Activated CD8-positive, alpha-beta memory T cell treated with anti-CD3 and anti-CD28 coated beads, Interleukin-2, amount 50 U/mL, for 48 hours (primary cell): Measurements from ENCODE around the gene TOP3B.

Experiments used
- DNase-seq: peaks from one replicate; pipeline ENCODE4 v3.0.0-alpha.2; 2020

The TOP3B gene

DNA sequence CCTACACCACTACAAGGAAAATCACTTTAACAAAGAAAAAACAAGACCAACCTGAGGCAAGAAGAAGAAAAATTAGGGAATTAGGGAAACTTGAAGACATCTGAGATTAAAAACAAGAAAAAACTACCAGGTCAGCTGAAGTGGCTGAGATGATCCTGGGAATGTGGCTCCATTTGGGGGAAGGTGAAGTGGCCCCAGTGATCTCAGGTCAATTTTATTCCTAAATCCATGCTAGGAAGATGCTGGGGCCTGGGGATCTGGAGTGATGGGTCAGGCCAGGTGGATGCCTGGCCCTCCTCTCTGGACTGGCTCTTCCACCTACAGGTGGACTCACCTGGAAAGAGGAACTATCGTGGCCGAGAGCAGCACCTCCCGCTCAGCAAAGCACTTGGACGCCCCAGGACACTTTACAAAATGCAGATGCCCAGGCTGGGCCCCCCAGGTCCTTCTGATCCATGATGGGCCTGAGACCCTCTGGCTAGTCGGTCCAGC, 6.7 kb downstream of the TOP3B start:
- no peak for DNase-seq

DNA sequence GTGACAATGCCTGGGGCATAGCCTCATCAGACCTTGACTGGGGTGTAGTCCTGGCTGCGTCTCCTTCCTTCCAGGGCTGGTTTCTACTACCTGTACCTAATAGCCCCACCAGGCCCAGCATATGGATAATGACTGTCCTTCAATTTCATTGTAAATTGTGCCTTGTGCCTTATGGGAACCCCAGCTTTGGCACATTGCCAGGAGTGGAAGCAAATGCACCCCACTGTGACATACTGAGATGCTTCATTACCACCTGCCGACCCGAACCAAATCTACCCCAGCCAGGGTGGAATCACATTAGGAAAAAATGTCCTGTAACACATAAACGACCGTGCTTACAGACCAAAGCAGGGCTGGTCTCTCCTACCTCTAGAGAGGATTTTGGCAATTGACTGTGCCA, 7.3 kb downstream of the TOP3B start:
- no peak for DNase-seq

DNA sequence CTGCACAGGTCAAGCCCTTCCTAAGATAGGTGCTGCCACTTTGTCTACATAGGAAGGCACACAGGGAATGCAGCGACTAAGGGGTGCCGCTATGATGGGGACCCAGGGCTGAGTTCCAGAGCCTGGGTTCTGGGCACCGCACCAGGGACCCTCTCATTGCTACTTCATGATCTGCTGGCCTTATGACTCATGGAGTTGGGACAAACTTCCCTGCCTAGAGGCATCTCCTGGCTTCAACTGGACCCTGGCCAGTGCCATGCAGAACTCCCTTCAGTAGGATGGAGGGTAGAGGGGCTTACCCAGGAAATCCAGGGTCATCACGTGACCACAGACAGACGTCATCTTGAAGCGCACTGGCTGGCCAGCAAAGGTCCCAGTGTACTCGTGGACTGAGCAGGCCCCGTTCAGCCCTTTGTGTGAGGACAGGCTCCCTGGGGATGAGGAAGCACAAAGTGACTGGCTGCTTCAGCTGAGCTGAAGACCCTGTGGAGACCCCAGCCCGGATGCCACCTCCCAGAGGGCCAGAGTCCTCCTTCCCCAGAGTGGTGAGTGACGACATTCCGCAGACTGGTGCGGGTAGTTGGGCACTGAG, 8.4 kb downstream of the TOP3B start:
- no peak for DNase-seq

DNA sequence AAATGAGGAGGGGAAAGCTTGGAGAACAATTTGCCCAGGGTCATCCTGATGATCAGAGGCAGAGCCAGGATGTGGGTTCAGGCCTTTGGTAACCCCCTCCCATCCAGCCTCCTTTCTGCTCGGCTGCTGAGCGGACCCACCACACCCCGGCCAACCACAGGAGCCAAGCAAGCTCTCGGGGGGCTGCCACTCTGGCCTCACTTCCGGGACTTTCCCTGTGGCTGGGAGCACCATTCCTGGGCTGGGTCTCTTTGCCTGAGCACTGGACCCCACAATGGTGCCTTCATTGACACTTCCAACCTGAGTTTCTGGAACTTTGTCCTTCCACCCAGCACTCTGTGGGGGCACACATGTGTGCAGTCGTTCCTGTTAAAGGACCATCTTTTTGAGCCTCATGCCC, 9.8 kb downstream of the TOP3B start:
- no peak for DNase-seq

DNA sequence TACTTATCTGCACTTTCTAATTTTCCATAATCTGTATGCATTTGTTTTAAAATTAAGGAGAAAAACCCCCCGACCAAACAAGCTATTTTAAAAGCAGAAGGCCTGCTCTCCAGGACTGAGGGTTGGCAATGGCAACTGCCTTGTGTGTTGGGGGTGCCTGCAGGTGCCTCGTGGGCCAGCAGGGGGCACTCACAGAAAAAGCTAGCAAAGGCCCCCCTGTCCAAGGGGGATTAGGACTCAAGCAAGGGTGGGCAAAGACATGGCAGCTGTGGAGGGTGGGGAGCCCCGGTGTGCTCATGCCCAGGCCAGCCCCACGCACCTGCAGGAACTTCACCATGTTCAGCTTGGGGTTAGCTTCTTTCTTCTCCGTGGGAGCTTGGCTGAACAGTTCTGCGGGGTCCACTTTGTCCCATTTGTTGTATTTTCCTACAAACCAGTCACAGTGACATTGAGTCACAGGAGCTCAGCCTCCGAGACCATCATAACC, 10.3 kb downstream of the TOP3B start:
- DNase-seq = peak; percentile 81

DNA sequence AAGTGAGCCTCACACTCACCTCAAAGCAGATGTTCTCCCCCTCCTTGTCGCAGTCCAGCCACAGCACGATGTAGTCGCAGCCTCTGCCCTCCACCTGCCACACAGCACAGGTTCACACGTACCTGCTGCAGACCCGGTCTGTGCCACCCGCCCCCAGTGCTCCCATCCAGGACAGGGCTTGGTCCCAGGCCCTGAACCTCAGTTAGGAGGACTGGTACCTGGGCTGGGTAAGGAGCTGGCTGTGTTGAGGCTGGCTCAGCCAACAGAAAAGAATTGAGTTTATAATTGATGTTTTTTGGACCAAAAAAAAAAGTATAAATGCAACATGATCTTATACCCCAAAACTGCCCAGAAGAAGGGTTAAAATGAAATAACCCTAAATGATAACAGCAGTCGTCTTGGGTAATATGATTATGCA, 10.7 kb downstream of the TOP3B start:
- no peak for DNase-seq

DNA sequence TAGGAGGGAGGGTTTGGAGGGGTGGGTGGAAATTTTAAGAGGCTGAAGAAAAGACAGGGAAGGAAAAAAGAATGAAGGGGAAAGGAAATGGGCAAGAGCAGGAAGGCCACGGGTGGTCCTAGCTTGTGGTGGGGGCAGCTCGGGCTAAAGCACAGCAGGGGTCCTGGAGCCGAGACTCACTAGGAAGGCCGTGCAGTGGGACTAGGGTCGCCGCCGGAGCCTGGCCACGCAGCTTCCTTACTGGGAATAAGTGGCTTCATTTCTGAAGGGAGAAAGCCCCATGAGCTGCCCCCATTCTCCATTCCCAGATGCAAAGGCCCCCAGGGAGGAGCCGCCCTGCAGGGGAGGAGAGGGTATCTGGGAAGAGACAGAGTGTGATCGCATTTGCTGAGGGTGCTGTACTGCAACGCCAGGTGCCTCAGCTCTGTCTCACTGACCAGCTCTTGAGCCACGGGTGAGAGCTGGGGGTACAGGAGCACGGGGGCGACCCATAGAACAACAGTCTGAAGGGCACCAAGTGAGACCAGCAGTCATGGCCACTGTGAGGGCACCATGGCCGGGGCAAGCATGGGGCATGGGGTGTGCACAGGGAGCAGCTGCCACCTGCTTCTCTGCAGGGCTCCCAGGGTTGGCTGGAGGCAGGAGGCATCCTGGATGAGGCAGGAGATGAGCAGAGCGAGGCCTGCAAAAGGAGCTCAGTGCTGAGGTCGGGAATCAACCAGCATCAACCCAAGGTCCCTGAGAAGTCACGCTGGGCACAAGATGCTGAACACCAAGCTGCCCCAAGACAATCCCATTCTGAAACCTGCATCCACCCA, 11.6 kb downstream of the TOP3B start:
- DNase-seq = no peak

DNA sequence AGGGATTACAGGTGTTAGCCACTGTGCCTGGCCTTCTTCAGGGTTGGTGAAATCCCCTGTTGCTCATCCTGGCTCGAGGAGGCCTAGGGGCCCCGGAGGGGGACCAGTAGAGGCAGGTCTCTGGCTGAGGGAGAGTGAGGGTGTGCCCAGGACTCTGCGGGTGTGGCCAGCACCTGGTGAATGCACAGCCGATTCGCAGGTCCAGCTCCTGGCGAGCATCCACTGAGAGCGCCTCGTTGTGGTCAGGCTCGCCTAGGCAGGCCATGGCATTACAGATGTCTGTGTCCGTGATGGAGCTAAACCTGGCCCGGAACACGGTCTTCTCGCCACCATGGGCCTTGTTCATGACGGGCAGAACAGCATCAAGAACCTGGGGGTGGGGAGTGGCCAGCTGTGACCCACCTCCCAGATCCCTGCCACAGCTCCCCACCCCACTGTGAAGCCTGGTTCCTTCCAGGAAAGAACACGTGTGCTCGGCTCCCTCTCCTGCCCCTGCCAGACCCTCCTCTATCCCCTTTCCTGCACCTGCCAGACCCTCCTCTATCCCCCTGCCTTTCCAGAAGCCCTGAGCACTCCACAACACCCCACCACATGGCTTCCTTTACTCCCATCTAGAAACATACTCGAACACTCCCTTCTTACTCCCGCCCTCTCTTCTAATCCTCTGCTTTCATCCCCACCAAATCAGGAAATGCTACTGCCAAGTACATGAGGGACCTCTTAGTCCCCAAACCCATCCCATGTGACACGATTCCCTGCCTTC, 12.4 kb downstream of the TOP3B start:
- no peak for DNase-seq

DNA sequence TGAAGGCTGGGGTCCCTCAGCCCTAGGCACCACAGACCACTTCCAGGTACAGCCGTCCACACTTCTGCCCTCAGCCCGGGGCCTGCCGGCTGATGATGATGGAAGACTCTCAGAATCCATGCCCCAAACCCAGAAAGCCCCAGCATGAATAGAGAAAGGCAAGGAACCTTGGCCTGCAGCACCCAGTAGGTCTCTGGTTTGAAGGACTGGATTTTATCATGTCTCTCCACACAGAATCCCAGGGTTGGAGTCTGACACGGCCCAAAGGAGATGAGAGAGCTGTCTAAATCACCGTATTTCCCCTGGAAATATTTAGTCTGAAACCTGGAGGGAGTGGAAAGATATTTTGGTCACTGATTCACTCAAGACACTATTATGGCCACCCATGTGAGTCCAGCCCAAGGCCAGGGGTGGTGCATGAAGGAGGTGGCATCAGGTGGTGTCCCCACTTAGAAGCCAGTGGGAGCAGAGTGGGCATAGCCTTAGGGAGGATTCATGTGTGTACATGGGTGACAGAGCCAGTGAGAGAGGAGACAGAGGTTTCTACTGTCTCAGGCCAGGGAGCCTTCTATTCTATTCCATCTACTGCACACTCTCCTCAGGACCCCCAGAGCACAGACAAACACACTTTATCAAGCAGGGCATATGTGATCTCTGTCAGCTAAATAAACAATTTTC, 14.0 kb downstream of the TOP3B start:
- no peak for DNase-seq

DNA sequence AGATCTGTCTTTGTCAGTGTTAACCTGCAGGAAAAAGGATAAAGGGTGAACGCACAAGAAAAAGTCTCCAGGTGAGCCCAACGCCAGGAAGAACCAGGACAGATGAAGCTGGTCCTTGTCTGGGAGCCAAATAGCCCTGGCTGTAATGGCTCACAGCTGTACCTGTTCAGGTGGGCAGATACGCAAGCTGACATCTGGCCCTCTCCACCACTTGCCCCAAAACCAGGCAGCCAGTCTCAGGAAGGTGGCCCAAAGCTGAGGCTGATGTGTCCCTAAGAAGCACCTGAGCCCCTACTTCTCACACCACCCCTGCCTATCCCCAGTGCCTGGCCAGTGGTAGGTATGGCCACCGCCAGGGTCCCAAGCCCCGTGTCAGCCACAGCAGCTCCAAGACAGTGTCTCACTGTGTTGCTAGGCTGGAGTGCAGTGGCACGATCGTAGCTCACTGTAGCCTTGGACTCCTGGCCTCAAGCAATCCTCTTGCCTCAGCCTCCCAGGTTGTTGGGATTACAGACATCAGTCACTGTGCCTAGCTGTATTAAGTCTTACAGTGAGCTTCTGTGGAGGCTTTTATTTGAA, 14.8 kb downstream of the TOP3B start:
- no peak for DNase-seq

DNA sequence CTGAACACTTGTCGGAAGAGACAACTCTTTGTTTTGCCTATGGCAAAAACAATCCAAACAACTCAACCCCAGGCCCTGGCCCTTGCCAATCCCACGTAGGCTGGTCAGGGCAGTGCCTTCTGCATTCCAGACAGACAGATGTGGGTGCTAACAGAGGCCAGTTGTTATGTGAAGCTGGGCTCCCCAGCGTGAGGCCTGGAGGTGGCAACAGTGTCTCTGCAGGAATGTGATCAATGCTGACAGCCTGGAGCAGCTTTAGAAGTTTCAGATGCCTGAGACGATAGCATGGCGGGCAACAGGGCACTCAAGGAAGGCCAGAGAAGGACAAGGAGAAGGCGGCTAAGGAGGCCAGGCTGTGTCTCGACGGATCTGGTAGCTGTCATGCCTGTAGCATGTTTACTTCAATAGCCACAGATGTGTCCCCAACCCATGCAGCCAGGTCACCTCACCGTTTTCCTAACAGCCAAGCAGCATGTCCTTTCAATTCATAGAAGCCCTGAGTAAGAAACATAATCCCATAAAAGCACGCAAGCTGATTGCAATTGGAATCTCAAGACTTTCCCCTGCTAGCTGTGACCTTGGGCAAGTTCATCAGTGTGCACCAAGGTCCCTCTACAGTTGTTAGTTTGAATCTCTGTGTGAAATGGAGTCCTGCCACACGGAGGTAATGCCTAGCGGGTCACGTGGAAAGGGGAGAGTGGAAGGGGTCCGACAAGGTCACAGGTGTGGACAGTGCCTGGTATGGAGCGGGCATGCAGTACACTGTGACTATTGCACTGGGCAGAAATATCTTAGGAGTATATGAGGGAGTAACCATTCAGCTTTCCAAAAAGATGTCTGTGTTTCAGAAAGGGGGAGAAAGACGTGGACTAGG, 15.7 kb downstream of the TOP3B start:
- no peak for DNase-seq

DNA sequence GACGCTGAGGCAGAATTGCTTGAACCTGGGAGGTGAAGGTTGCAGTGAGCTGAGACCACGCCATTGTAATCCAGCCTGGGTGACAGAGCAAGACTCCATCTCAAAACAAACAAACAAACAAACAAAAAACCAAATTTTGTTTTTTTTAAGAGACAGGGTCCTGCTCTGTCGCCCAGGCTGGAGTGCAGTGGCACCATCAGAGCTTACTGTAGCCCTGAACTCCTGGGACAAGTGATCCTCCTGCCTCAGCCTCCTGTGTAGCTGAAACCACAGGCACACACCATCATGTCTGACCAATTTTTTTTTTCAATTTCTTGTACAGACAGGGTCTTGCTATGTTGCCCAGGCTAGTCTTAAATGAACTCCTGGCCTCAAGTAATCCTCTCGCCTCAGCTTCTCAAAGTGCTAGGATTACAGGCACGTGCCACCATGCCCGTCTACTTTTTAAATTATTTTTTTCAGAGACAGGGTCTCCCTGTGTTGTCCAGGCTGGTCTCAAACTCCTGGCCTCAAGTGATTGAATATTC, 16.8 kb downstream of the TOP3B start:
- no peak for DNase-seq

DNA sequence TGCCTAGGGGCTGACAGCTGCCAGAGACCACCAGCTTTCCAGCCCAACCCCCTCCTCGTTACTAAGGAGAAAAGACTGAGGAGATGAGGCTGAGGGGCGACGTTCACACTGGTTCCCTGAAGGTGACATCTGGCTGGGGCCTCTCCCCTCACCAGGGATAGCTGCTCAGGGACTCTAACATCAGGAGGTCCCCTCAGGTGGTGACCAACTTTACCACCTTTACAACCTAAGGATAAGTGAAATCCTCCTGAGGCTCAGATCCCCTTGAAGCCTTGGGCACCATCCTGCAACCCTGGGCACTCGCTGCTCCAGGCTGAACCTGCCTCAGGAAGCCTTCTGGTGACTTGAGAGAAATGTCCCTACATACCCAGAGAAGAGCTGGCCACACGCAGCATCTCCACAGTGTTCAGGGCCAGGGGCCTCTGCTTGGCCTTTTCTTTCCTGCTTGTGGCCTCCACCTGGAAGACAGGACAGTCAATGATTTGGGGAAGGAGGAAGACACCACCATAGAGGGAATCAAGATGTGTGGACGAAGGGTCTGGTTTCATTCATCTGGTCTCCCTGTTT, 17.6 kb downstream of the TOP3B start:
- DNase-seq = no peak

DNA sequence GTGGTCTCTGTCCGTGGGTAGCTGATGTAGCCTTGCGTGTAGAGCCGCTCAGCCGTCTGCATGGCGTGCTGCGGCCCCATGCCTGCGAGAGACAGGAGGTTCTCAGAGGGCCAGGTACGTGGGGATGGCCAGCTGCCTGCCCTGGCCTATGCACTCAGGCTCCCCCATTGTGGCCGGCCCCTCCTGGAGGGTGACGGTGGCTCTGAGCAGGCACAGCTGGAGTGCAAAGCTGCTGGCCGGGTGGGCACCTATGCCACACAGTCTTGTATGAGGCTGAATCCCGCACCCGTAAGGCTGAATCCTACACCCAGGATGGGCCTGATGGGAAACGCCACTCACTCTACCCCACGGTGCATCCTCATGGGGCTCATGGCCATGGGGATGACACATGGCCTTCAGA, 18.4 kb downstream of the TOP3B start:
- no peak for DNase-seq

DNA sequence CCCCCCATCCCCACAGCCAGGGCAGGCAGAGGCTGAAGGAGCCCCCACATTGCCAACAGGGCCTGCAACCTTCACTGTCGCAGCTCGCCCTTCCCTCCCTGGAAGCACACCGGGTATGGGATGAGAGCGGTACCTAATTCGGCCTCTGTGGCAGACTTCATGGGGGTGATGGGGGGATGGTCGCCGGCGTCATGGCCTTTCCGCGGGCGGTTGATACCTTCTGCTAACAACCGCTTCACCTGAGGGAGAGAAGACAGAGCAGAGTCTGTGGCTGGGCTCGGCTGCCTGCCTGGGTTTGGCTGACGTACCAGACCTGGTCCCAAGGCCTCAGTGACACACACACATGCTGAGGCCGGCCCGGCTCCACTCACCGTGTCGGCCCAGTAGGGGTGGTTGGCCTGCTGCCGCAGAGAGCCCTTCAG, 18.8 kb downstream of the TOP3B start:
- no peak for DNase-seq

DNA sequence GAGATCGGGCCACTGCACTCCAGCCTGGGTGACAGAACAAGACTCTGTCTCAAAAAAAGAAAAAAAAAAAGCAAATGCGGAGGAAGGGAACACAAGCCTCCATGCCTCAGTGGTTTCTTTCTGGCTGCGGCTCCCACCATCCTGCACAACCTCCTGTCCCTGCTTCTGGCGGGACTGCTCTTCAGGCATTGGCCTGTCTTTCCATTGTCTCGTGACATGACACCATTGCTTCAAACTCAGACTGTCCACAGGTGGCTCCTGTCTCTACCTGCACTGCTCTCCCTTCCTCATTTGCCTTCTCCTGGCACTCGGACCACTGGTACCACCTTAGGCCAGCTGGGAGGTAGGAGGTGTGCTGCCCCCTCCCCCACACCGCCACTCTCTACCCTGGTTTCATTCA, 19.3 kb downstream of the TOP3B start:
- no peak for DNase-seq

DNA sequence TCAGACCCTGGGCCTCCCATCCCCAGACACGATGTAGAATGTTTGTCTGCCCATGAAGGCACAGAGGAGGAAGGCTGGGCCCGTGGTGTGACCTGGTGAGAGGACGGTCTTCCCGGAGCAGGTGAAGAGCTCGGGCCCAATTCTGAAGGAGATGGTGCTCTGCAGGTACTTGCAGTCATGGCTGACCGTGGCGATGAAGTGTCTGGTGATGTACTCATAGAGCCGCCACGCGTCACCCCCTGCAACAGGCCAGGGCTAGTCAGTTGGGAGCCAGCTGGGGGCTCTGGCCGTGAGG, 20.0 kb downstream of the TOP3B start:
- no peak for DNase-seq

DNA sequence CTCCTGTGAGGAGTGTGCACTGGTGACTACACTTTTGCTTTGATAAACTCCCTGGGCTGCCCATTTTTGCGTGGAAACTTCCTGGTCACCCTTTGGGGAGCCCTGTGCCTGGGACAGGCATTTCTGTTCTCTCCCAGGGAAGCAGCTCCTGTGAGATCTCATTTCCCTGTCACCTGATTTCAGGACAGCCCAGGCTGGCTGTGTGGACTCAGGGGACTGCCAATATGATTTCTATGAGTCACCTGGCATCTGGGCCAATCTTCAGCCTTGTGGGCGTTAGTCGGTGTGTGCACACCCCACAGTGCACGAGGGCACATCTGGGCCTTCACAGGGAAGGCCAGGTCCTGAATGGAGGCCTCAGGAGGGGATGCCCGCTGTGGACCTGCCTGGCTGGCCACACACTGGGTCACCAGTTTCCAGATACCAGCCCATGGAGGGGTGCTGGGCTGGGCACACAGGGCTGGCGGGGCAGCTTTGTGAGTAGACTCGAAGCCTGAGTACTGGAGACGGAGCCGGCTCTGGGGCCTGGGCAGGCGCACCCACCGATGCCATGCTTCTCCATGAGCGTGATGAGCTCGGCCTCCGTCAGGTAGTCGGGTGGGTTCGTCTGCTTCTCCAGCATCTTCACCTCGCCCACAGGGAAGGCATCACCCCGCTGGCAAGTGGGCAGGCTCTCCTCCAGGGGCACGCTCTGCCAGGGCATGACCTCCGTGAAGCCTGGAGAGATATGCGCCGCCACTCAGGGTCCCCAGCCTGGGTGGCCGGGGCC, 20.5 kb downstream of the TOP3B start:
- DNase-seq = no peak

DNA sequence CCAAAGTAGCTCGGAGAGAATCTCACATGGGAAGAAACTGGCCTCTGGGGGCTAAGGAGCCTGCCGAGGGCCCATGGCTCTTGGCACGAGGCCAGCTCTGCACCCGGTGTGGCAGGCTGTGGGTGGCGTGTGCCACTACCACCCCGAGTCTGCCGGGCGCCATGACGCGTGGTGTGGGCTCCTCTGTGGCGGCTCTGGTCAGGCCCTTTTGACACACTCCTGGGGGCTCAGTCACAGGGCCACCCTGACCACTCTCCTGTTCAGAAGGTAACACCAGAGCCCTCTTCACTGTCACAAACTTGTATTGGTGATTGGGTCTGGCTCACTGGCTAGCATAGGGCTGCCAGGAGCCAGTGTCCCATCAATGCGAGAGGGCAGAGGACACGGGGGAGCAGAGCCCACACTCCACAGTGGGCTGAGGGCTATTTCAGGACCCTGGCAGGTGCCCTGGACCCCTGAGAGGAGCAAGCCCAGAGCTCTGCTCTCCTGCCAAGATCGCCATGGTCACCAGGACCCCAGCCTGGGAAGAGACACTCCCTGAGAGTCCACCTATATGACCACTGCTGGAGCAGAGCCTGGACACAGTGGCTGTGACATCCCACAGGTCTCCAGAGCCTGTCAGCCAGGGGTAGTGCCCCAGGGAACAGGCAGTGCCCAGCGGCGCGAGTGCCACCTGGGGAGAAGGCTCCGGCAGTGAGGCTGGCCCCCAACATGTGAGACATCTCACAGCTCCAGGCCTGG, 21.3 kb downstream of the TOP3B start:
- DNase-seq = no peak
